ENCODE results near the gene TSC1.

- TF ChIP-seq, protein P1, sequence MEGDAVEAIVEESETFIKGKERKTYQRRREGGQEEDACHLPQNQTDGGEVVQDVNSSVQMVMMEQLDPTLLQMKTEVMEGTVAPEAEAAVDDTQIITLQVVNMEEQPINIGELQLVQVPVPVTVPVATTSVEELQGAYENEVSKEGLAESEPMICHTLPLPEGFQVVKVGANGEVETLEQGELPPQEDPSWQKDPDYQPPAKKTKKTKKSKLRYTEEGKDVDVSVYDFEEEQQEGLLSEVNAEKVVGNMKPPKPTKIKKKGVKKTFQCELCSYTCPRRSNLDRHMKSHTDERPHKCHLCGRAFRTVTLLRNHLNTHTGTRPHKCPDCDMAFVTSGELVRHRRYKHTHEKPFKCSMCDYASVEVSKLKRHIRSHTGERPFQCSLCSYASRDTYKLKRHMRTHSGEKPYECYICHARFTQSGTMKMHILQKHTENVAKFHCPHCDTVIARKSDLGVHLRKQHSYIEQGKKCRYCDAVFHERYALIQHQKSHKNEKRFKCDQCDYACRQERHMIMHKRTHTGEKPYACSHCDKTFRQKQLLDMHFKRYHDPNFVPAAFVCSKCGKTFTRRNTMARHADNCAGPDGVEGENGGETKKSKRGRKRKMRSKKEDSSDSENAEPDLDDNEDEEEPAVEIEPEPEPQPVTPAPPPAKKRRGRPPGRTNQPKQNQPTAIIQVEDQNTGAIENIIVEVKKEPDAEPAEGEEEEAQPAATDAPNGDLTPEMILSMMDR (IDR thresholded peaks at IDR 0.05 in 4 of 5, conservative IDR thresholded peaks at IDR 0.05 in 1 of 5), result no peak
- no peak for TF ChIP-seq POLR2A (IDR thresholded peaks at IDR 0.05)
Measured at GRCh38 chr9:132858751-132859150, 85.7 kb downstream of the TSC1 start.

All from gastrocnemius medialis (tissue), 4 donors.